Measurements from ENCODE around the gene KIF3C.
"Not testable (repeated sequence)": the region's sequence is repeated elsewhere in the genome, so short reads cannot be mapped to it uniquely, and the experiment has no call there.

The KIF3C gene

GRCh38 chr2:25982273-25982967 is at the start of gene KIF3C:
TSS of gene KIF3C (minus strand) at chr2:25982497. CDS start at chr2:25981917, 580 bp downstream.
- DNase-seq = peak; percentile 64

- DNase-seq = not testable (repeated sequence)
Measured at GRCh38 chr2:26028083-26028482, 45.8 kb upstream of the KIF3C start.

- no peak for DNase-seq
Measured at GRCh38 chr2:26025509-26025908, 43.2 kb upstream of the KIF3C start.

- DNase-seq = no peak
Measured at GRCh38 chr2:26024260-26024659, 42.0 kb upstream of the KIF3C start.

GRCh38 chr2:26020231-26020640 is 37.9 kb upstream of the KIF3C start:
- no peak for DNase-seq

GRCh38 chr2:26018184-26019055 is 36.1 kb upstream of the KIF3C start:
- DNase-seq = peak; percentile 5

GRCh38 chr2:26017464-26018183 is 35.3 kb upstream of the KIF3C start:
- DNase-seq = no peak

GRCh38 chr2:26016706-26017045 is 34.4 kb upstream of the KIF3C start:
- not testable (repeated sequence) for DNase-seq

GRCh38 chr2:26016012-26016705 is 33.9 kb upstream of the KIF3C start:
- no peak for DNase-seq

- DNase-seq = no peak
Measured at GRCh38 chr2:26013668-26014067, 31.4 kb upstream of the KIF3C start.

GRCh38 chr2:26011990-26012856 is 29.9 kb upstream of the KIF3C start:
- no peak for DNase-seq

GRCh38 chr2:26011609-26011989 is 29.3 kb upstream of the KIF3C start:
- DNase-seq = no peak

GRCh38 chr2:26010943-26011342 is 28.6 kb upstream of the KIF3C start:
- no peak for DNase-seq

- no peak for DNase-seq
Measured at GRCh38 chr2:26009567-26009963, 27.3 kb upstream of the KIF3C start.

- DNase-seq = no peak
Measured at GRCh38 chr2:26008851-26009566, 26.7 kb upstream of the KIF3C start.

GRCh38 chr2:26008095-26008494 is 25.8 kb upstream of the KIF3C start:
- no peak for DNase-seq

GRCh38 chr2:26002632-26003310 is 20.5 kb upstream of the KIF3C start:
- DNase-seq = no peak

- DNase-seq = peak; percentile 62
Measured at GRCh38 chr2:26001743-26002351, 19.6 kb upstream of the KIF3C start.

GRCh38 chr2:26000561-26001082 is 18.3 kb upstream of the KIF3C start:
- no peak for DNase-seq

- not testable (repeated sequence) for DNase-seq
Measured at GRCh38 chr2:25999406-25999805, 17.1 kb upstream of the KIF3C start.
